ENCODE results near the gene EPM2A. TPM values are rescaled to one million over a fixed set of nuclear protein-coding genes. Genes with fewer than 3 reads are reported as not detected.
A peak's percentile ranks its signal among the peaks of the same experiment; 100 is the strongest.

EPM2A gene
- total RNA-seq, 1 experiment from 2014 or later = 10.0 TPM

GRCh38 chr6:145681965-145682364 is 53.4 kb downstream of the EPM2A start:
- no peak for DNase-seq (ENCODE audit: low read depth)

- no peak for DNase-seq (ENCODE audit: low read depth)
Measured at GRCh38 chr6:145673504-145673903, 61.8 kb downstream of the EPM2A start.

GRCh38 chr6:145670311-145670710 is 65.0 kb downstream of the EPM2A start:
- no peak for DNase-seq (ENCODE audit: low read depth)

GRCh38 chr6:145669627-145670034 is 65.7 kb downstream of the EPM2A start:
- peak; percentile 95 for DNase-seq (ENCODE audit: low read depth)

GRCh38 chr6:145668844-145669243 is 66.5 kb downstream of the EPM2A start:
- DNase-seq (ENCODE audit: low read depth) = no peak

- DNase-seq (ENCODE audit: low read depth) = no peak
Measured at GRCh38 chr6:145660676-145661075, 74.6 kb downstream of the EPM2A start.

GRCh38 chr6:145656128-145656527 is 79.2 kb downstream of the EPM2A start:
- DNase-seq (ENCODE audit: low read depth) = no peak

GRCh38 chr6:145652572-145652971 is 82.7 kb downstream of the EPM2A start:
- DNase-seq (ENCODE audit: low read depth) = no peak

- DNase-seq (ENCODE audit: low read depth) = no peak
Measured at GRCh38 chr6:145651988-145652387, 83.3 kb downstream of the EPM2A start.

- DNase-seq (ENCODE audit: low read depth) = no peak
Measured at GRCh38 chr6:145648149-145648548, 87.2 kb downstream of the EPM2A start.

- DNase-seq (ENCODE audit: low read depth) = no peak
Measured at GRCh38 chr6:145647602-145648001, 87.7 kb downstream of the EPM2A start.

- DNase-seq (ENCODE audit: low read depth) = no peak
Measured at GRCh38 chr6:145643760-145644159, 91.6 kb downstream of the EPM2A start.

GRCh38 chr6:145633981-145634627 is 101.2 kb downstream of the EPM2A start:
- DNase-seq (ENCODE audit: low read depth) = peak; percentile 78

- DNase-seq (ENCODE audit: low read depth) = no peak
Measured at GRCh38 chr6:145632971-145633370, 102.3 kb downstream of the EPM2A start.

- peak; percentile 5 for DNase-seq (ENCODE audit: low read depth)
Measured at GRCh38 chr6:145631374-145631773, 103.9 kb downstream of the EPM2A start.

GRCh38 chr6:145630598-145630997 is 104.7 kb downstream of the EPM2A start:
- DNase-seq (ENCODE audit: low read depth) = no peak

- DNase-seq (ENCODE audit: low read depth) = no peak
Measured at GRCh38 chr6:145629478-145629877, 105.8 kb downstream of the EPM2A start.

- no peak for DNase-seq (ENCODE audit: low read depth)
Measured at GRCh38 chr6:145627451-145627850, 107.9 kb downstream of the EPM2A start.

GRCh38 chr6:145626857-145627256 is 108.5 kb downstream of the EPM2A start:
- DNase-seq (ENCODE audit: low read depth) = no peak

- no peak for DNase-seq (ENCODE audit: low read depth)
Measured at GRCh38 chr6:145623231-145623630, 112.1 kb downstream of the EPM2A start.

GRCh38 chr6:145621776-145622175 is 113.5 kb downstream of the EPM2A start:
- DNase-seq (ENCODE audit: low read depth) = no peak

GRCh38 chr6:145620088-145620487 is 115.2 kb downstream of the EPM2A start:
- no peak for DNase-seq (ENCODE audit: low read depth)

GRCh38 chr6:145609521-145609920 is 125.8 kb downstream of the EPM2A start:
- DNase-seq (ENCODE audit: low read depth) = no peak

GRCh38 chr6:145608850-145609249 is 126.5 kb downstream of the EPM2A start:
- DNase-seq (ENCODE audit: low read depth) = no peak
